Hepatocyte (in vitro differentiated cells): ENCODE data around the gene TFIP11. TPM values are rescaled to one million over a fixed set of nuclear protein-coding genes. Genes with fewer than 3 reads are reported as not detected.

Experiments
- DNase-seq: peaks from one replicate; pipeline ENCODE4 v3.0.0-alpha.2; 2016; ENCODE audit warnings: low spot score
- H2AFZ ChIP-seq: fragments of 200-600 bp; sonication (generic); 2 replicates; pipeline ENCODE4 v1.6.0; 2016; ENCODE audit warnings: antibody characterized with exemption, mild to moderate bottlenecking
- H3K27ac ChIP-seq: fragments of 200-600 bp; sonication (generic); 2 replicates; pipeline ENCODE4 v1.5.1; 2016; ENCODE audit warnings: mild to moderate bottlenecking
- H3K27me3 ChIP-seq: fragments of 200-600 bp; sonication (generic); 2 replicates; pipeline ENCODE4 v1.6.1; 2016
- H3K36me3 ChIP-seq: fragments of 200-600 bp; sonication (generic); replicated peaks from 2 replicates; pipeline ENCODE4 v1.5.1; 2016; ENCODE audit warnings: low read depth; ENCODE audit not compliant: insufficient read depth
- H3K4me1 ChIP-seq: fragments of 200-600 bp; sonication (generic); 2 replicates; pipeline ENCODE4 v1.5.1; 2016; ENCODE audit warnings: mild to moderate bottlenecking, moderate library complexity; ENCODE audit not compliant: insufficient read depth
- H3K4me2 ChIP-seq: fragments of 200-600 bp; sonication (generic); 2 replicates; pipeline ENCODE4 v1.6.0; 2016
- H3K4me3 ChIP-seq: fragments of 200-600 bp; sonication (generic); 2 replicates; pipeline ENCODE4 v1.5.1; 2016; ENCODE audit warnings: mild to moderate bottlenecking
- H3K79me2 ChIP-seq: fragments of 200-600 bp; sonication (generic); 2 replicates; pipeline ENCODE4 v1.6.0; 2017; ENCODE audit warnings: mild to moderate bottlenecking
- H3K9me2 ChIP-seq: fragments of 200-600 bp; sonication (generic); replicated peaks from 2 replicates; pipeline ENCODE4 v1.6.0; 2017; ENCODE audit warnings: mild to moderate bottlenecking; ENCODE audit not compliant: insufficient read depth
- H3K9me3 ChIP-seq: fragments of 200-600 bp; sonication (generic); 2 replicates; pipeline ENCODE4 v1.5.1; 2016; ENCODE audit warnings: low read depth, mild to moderate bottlenecking
- H4K20me1 ChIP-seq: fragments of 200-600 bp; sonication (generic); 2 replicates; pipeline ENCODE4 v1.6.0; 2016; ENCODE audit warnings: mild to moderate bottlenecking; ENCODE audit not compliant: insufficient read depth, poor library complexity, severe bottlenecking
- EZH2 ChIP-seq: fragments of 200-600 bp; sonication (generic); IDR thresholded peaks from 2 replicates; pipeline ENCODE4 v1.6.1; 2016; ENCODE audit warnings: antibody characterized with exemption, mild to moderate bottlenecking, borderline replicate concordance
- EZH2phosphoT487 ChIP-seq: fragments of 200-600 bp; sonication (generic); IDR thresholded peaks from one replicate; pipeline ENCODE4 v1.6.1; 2018; ENCODE audit warnings: antibody characterized with exemption, mild to moderate bottlenecking, low read depth, moderate library complexity; ENCODE audit not compliant: unreplicated experiment, severe bottlenecking
- WGBS: methylation state at CpG from one replicate; pipeline ENCODE4 v1.1.6; 2016; ENCODE audit warnings: low lambda C conversion rate; ENCODE audit errors: missing lambda C conversion rate; 5-methylcytosine and 5-hydroxymethylcytosine counted together
- polyA plus RNA-seq: library from polyadenylated mRNA; unstranded; fragments of >200 nt; fragmentation: Nextera tagmentation; extraction: Ambion mirVana; gene quantifications from 2 replicates; pipeline ENCODE4 v1.2.1, GENCODE V29; 2016
- total RNA-seq: library from RNA; depleted of rRNA; stranded (reverse); fragments of >200 nt; gene quantifications from 2 replicates; pipeline ENCODE4 v1.2.3, GENCODE V29; 2014
- TF ChIP-seq, protein P1 (sequence below): fragments of 200-600 bp; sonication (generic); IDR thresholded peaks from 2 replicates; pipeline ENCODE4 v1.5.1; 2016; ENCODE audit warnings: antibody characterized with exemption, mild to moderate bottlenecking; ENCODE audit not compliant: poor library complexity

The TFIP11 gene
- total and polyA plus RNA-seq, 2 experiments from 2014 or later, result 19.6 to 21.3 TPM

GRCh38 chr22:26471522-26471921, 40.8 kb downstream of the TFIP11 start:
- Histone ChIP-seq H4K20me1 (no peaks in the 10 kb centered on the region), H2AFZ (no peak overlapping the region), H3K27me3 (no peaks in the 10 kb centered on the region), H3K79me2 (peaks cover 3% of the 10 kb centered on the region), H3K27ac (peak overlapping the region; percentile 84), H3K4me1 (no peaks in the 10 kb centered on the region), H3K36me3 (peaks cover 8% of the 10 kb centered on the region), H3K9me2 (no peaks in the 10 kb centered on the region), H3K4me2 (no peak overlapping the region), H3K4me3 (no peak overlapping the region), H3K9me3 (no peaks in the 10 kb centered on the region)
- TF ChIP-seq, protein P1, sequence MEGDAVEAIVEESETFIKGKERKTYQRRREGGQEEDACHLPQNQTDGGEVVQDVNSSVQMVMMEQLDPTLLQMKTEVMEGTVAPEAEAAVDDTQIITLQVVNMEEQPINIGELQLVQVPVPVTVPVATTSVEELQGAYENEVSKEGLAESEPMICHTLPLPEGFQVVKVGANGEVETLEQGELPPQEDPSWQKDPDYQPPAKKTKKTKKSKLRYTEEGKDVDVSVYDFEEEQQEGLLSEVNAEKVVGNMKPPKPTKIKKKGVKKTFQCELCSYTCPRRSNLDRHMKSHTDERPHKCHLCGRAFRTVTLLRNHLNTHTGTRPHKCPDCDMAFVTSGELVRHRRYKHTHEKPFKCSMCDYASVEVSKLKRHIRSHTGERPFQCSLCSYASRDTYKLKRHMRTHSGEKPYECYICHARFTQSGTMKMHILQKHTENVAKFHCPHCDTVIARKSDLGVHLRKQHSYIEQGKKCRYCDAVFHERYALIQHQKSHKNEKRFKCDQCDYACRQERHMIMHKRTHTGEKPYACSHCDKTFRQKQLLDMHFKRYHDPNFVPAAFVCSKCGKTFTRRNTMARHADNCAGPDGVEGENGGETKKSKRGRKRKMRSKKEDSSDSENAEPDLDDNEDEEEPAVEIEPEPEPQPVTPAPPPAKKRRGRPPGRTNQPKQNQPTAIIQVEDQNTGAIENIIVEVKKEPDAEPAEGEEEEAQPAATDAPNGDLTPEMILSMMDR, result no peak
- no peak for TF ChIP-seq EZH2phosphoT487
- TF ChIP-seq EZH2, result no peak
- peak; percentile 53 for DNase-seq
- 83% methylated on average over 5 of the region's 5 CpGs for WGBS

DNA sequence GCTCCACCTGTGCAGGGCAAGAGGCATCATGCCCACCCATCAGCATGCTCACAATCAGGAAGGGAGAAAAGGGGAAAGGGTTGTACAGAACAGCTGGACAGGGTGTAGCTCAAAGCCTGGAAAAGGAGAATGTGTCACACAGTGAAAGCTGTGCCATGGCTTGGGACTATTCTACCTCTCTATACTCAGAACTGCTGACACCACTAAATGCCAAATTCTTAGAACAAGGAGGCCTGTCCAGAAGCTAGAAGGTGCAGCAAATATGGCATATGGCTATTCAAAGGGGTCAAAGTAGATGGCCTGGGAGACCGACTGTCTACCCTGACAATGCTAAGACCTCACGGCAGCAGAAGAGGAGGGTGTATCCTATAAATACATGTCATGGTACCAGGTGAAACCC, 41.5 kb downstream of the TFIP11 start:
- no peaks in the 10 kb centered on the region for H4K20me1 ChIP-seq
- no peaks in the 10 kb centered on the region for H3K9me3 ChIP-seq
- H3K4me1 ChIP-seq, result no peaks in the 10 kb centered on the region
- H3K9me2 ChIP-seq, result no peaks in the 10 kb centered on the region
- 96% methylated on average over 2 of the region's 2 CpGs for WGBS
- no peak overlapping the region for H3K4me3 ChIP-seq
- H3K27me3 ChIP-seq, result no peaks in the 10 kb centered on the region
- no peak overlapping the region for H3K4me2 ChIP-seq
- peaks cover 3% of the 10 kb centered on the region for H3K79me2 ChIP-seq
- peak overlapping the region; percentile 84 for H3K27ac ChIP-seq
- H3K36me3 ChIP-seq, result peaks cover 8% of the 10 kb centered on the region
- TF ChIP-seq EZH2 (no peak), EZH2phosphoT487 (no peak)
- TF ChIP-seq, protein P1, result no peak
- no peak for DNase-seq
- H2AFZ ChIP-seq, result no peak overlapping the region

- H3K36me3 ChIP-seq, result peaks cover 3% of the 10 kb centered on the region
- WGBS, result 92% methylated on average over 5 of the region's 5 CpGs
Observed at GRCh38 chr22:26466196-26466595, 46.1 kb downstream of the TFIP11 start.

More at GRCh38 chr22:26466196-26466595, 46.1 kb downstream of the TFIP11 start:
- Histone ChIP-seq H3K4me2 (no peak overlapping the region), H3K9me3 (no peaks in the 10 kb centered on the region), H3K9me2 (no peaks in the 10 kb centered on the region), H3K27me3 (no peaks in the 10 kb centered on the region), H4K20me1 (no peaks in the 10 kb centered on the region), H3K4me3 (no peak overlapping the region), H3K27ac (no peak overlapping the region), H3K4me1 (peaks cover 4% of the 10 kb centered on the region), H3K79me2 (no peaks in the 10 kb centered on the region), H2AFZ (no peak overlapping the region)
- no peak for TF ChIP-seq EZH2phosphoT487
- no peak for TF ChIP-seq EZH2
- TF ChIP-seq, protein P1, result no peak
- DNase-seq, result no peak
